ENCODE results near the gene OR10J1.
"Not testable (repeated sequence)": the region's sequence is repeated elsewhere in the genome, so short reads cannot be mapped to it uniquely, and the experiment has no call there.

DNA sequence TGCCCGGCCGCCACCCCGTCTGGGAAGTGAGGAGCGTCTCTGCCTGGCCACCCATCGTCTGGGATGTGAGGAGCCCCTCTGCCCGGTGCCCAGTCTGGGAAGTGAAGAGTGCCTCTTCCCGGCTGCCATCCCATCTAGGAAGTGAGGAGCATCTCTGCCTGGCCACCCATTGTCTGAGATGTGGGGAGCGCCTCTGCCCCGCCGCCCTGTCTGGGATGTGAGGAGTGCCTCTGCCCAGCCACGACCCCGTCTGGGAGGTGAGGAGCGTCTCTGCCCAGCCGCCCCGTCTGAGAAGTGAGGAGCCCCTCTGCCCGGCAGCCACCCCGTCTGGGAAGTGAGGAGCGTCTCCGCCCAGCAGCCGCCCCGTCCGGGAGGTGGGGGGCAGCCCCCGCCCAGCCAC lies 10.1 kb downstream of the OR10J1 start:
- TF ChIP-seq, protein P1, sequence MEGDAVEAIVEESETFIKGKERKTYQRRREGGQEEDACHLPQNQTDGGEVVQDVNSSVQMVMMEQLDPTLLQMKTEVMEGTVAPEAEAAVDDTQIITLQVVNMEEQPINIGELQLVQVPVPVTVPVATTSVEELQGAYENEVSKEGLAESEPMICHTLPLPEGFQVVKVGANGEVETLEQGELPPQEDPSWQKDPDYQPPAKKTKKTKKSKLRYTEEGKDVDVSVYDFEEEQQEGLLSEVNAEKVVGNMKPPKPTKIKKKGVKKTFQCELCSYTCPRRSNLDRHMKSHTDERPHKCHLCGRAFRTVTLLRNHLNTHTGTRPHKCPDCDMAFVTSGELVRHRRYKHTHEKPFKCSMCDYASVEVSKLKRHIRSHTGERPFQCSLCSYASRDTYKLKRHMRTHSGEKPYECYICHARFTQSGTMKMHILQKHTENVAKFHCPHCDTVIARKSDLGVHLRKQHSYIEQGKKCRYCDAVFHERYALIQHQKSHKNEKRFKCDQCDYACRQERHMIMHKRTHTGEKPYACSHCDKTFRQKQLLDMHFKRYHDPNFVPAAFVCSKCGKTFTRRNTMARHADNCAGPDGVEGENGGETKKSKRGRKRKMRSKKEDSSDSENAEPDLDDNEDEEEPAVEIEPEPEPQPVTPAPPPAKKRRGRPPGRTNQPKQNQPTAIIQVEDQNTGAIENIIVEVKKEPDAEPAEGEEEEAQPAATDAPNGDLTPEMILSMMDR (IDR thresholded peaks at IDR 0.05 in 8 of 11, conservative IDR thresholded peaks at IDR 0.05 in 3 of 11): not testable (repeated sequence)
- TF ChIP-seq POLR2A, POLR2AphosphoS5 (IDR thresholded peaks at IDR 0.05): not testable (repeated sequence)

Measured in spleen (tissue), 7 donors.